ENCODE measurements around the gene FHOD3.

FHOD3 gene

DNA sequence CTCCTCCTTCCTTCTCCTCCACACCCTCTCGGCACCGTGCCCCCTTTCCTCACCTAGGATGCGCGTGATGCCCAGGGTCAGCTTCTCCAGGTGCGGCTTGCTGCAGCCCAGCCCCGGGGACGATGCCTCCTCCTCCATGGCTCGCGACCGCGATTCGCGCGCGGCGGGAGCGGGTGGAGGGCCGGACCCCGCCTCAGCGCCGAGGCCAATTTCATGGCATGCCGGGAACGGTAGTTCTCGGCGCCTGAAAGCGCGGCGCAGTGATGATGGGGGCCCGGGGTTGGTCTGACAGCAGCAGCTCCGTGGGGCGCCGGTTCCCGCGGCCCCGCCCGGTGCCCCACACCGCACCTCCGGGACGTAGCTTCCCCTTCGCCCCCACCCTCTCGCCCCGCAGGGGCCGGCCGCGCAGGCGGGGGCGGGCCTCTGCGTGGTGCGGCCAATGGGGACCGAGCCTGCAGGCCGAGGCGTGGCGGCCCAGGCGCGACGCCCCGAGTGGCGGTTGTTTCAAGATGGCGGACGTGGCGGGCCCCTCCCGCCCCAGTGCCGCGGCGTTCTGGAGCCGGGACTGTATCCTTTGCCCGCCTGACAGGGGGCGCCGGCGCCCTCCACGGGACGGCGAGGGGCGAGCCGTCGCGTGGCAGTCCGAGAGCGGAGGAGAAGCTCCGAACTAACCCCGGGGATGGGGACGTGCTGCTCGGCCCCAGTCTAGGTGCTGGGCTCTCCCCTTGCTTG lies 531.3 kb downstream of the FHOD3 start, which contains the start of the genes KIAA1328 and TPGS2:
TSS of gene KIAA1328 (plus strand) at position 498 of the 732 bp plus-strand sequence. CDS start at position 510, 12 bp downstream.
TSS of gene TPGS2 (minus strand) at position 373 of the 732 bp plus-strand sequence. CDS start at position 138, 235 bp downstream.
- intact Hi-C loops (cut with DNase I) = no loop called here
- peak; percentile 71 to 98 (median 84) for DNase-seq
